GM12872 (cell line): ENCODE measurements around the gene C12orf75.

Experiments used
- TF ChIP-seq, protein P1 (sequence below): IDR thresholded peaks from 3 replicates; pipeline ENCODE4 v1.5.1; 2011; ENCODE audit warnings: low read depth, mild to moderate bottlenecking, low read length, moderate library complexity; ENCODE audit not compliant: insufficient read depth

C12orf75 gene

DNA sequence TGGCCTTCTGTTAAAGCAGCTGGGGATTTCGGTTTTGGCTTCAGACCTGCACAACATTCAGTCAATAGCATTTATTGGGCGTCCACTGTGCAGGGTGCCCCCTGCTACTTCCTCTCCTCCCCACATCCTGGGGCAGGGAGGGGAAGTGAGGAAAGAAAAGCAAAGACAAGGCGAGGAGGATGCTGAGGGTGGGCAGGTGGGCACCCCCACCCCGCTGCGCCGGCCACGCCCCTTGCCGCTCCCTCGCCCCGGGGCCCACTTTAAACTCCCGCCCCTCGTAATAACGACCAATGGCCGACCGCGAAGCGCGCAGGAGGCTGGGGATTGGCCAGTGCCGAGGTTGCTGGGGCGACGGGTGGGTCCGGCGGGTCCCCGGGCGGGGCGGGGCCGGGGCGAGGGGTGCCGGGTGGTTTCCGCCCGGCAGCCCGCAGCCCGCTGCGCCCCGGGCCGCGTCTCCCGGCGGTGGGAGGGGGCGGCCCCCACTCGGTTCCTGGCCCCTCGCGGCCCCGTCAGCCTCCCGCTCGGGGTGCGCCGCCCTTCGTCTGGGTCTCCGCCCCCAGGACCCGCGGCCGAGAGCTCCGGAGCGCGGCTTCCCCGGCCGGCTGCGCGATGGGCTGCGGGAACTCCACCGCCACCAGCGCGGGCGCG is at the start of gene C12orf75:
Gene C12orf75, plus strand, starts transcription at position 409 of the 648 bp plus-strand sequence. Its CDS starts 201 bp downstream, at position 610.
- TF ChIP-seq, protein P1, sequence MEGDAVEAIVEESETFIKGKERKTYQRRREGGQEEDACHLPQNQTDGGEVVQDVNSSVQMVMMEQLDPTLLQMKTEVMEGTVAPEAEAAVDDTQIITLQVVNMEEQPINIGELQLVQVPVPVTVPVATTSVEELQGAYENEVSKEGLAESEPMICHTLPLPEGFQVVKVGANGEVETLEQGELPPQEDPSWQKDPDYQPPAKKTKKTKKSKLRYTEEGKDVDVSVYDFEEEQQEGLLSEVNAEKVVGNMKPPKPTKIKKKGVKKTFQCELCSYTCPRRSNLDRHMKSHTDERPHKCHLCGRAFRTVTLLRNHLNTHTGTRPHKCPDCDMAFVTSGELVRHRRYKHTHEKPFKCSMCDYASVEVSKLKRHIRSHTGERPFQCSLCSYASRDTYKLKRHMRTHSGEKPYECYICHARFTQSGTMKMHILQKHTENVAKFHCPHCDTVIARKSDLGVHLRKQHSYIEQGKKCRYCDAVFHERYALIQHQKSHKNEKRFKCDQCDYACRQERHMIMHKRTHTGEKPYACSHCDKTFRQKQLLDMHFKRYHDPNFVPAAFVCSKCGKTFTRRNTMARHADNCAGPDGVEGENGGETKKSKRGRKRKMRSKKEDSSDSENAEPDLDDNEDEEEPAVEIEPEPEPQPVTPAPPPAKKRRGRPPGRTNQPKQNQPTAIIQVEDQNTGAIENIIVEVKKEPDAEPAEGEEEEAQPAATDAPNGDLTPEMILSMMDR: no peak

DNA sequence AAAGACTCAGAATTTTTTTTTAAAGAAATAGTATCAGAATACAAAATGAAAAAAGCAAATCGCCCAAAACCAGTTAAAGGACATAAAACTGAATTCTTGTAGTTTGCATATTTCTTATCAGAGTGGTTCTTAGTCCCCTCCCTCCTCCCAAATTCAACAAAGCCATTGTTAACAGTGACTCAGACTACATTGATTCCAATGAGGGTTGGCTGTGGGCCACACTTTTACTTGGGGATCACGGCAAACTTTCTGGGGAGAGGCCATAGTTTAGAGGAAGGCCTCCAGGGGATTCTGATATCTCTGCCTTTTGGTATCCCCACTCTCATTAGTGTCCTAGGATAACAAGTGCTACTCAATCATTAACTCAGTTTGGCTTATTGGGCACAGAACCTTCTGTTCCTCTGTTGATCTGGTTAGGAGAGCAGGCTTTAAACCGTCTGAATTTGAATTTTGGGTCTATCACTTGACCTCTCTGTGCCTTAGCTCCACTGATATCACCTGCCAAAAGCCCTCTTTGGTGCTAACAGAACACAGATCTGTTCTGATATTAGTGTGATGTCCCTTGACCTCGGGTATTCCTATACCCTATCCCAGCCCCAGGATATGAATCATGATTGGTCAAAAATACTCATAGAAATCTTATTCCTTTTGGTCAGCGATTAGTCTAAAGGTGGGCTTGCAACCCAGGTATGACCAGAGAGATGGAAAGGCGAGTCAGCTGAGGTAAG is 49.4 kb upstream of the C12orf75 start:
- TF ChIP-seq, protein P1: no peak

DNA sequence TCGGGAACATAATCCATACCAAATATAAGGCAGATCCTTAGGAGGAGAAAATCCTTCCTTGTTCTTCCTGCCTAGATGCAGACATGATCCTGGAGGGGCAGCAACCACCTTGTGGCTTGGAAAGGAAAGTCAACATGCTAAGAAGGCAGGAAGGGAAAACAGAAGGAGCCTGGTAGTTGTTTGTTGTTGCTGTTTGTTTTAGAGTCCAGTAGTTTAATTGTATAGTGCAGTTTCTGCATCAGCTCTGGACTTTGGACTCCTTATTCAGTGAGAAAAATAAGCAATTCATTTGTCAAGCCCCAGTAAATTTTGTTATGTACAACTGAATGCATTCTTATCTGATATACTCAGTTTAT is 48.8 kb upstream of the C12orf75 start:
- TF ChIP-seq, protein P1: no peak

DNA sequence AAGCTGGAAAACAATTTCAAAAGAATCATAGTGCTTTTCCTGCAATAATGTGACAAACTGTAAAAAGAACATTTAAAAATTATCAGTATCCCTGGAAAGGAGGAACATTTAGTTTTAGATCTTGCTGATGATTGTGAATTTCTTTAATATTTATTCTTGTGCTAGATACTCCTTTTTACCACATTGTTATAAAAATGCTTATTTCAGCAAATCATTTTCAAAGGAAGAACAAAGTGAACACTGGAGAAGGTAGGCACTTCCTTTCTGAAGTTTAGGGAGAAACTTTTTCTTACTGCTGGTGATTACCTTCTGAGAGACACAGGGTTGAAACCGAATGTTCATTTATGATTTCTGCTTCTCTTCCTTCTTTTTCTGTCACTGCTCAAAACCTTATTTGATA is 45.1 kb upstream of the C12orf75 start:
- TF ChIP-seq, protein P1: no peak

DNA sequence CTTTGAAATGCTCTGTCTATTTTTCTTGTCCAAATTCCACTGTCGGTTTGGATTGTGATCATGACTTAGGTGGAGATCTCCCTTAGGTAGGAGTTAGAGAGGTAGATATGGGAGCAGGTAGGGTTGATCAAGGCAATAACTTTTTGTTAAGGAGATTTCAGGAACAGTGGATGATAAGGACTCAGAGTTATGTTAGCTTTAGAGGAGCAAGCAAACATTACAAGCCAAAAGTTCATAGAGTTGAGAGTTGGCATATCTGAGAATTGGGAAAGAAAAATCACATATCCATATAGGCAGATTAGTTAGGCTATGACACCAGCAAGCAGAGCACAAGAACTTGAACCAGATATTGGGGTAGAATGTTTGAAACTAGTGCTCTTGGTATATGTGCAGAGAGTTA is 43.1 kb upstream of the C12orf75 start:
- TF ChIP-seq, protein P1: no peak

DNA sequence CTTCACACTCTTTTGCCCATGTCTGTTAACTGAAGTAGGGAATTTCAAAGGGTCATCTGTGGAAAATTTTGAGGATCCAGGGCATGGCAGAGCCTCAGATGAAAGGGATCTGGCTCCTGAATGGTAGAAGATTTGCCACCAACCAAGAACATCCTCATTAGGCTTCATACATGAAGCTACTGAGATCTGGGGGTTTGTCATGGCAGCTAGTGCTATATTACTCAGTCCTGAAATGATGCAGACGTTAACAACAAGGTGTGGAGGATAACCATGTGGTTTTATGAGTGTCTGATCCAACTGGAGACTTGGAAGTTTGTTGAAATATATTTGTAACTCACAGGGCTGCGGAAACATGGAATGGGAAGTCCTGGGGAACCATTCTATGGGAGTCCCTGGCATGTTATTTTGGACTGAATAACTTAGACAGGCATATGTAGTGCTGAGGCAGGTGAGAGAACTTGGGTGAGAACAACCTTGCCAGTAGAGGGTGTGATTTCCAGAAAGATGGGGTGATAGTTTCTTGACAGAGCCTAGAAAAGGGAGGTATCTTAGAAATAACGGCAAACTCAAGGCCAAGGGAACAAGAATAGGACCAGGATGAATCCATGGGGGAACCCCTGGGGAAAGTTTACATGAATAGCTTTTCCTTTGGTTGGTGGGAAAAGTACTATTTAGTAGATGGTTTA is 42.0 kb upstream of the C12orf75 start:
- TF ChIP-seq, protein P1: no peak

DNA sequence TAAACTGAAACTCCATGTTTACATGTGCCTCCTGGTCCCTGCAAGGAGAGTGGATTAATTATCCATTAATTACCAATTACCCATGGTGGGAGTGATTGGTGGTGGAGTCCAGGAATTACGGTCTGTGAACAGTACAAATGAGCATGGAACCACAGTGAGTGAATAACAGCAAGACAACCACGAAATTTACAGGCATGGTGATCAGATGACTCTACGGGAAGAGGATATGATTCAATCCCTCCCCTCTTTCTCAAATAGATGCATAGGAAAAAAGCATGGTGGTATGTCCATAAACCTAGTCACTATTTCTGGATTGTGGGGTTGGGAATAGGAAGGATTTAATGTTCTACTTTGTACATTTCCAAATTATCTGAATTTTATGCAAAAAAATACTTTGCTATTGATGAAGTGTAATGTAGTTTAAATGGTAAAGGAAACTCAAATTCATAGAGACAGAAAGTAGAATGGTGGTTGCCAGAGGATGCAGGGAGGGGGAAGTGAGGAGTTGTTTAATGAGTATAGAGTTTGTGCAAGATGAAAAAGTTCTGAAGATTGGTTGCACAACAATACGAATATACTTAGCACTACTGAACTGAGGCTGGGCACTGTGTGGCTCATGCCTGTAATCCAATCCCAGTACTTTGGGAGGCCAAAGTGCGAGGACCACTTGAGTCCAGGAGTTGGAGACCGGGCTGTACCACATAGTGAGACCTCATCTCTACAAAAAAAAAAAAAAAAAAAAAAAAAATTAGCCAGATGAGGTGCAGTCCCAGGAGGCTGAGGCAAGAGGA is 41.2 kb upstream of the C12orf75 start:
- TF ChIP-seq, protein P1: no peak
